Fibroblast of the aortic adventitia (primary cell): Measurements from ENCODE around the gene EDAR. TPM values are rescaled to one million over a fixed set of nuclear protein-coding genes. Genes with fewer than 3 reads are reported as not detected.

Source experiments
- DNase-seq: peaks from one replicate; pipeline ENCODE4 v3.0.0-alpha.2; 2010; ENCODE audit warnings: low read depth
- H3K4me3 ChIP-seq: 2 replicates; pipeline ENCODE4 v1.5.1; 2011; ENCODE audit warnings: low read depth, mild to moderate bottlenecking, control low read depth, low read length, moderate library complexity
- CTCF ChIP-seq: IDR thresholded peaks from 2 replicates; pipeline ENCODE4 v1.5.1; 2011; ENCODE audit warnings: mild to moderate bottlenecking, low read length, control low read depth, inconsistent platforms; ENCODE audit not compliant: insufficient read depth
- total RNA-seq: library from RNA; depleted of rRNA; stranded (reverse); fragments of >200 nt; gene quantifications from 2 replicates; pipeline ENCODE4 v1.2.3, GENCODE V29; 2012; ENCODE audit warnings: low replicate concordance

The EDAR gene
- total RNA-seq, 1 donor = not detected

GRCh38 chr2:108905176-108905575, 83.8 kb downstream of the EDAR start:
- no peak for TF ChIP-seq CTCF
- no peak for DNase-seq
- H3K4me3 ChIP-seq = no peak overlapping the region

DNA sequence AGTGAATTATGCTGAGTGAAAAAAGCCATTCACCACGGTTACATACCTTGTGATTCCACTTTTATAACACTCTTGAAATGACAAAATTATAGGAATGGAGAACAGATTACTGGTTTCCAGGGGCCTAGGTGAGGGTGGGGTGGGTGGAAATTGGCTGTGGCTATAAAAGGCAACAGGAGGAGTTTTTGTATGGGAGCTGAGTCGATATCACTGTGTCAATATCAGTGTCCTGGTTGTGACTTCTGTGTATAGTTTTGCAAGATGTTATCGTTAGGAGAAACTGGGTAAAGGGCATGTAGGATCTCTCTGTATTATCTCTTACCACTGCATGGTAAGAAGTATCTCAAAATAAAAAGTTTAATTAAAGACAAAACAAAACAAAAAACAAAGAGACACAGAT, 84.3 kb downstream of the EDAR start:
- no peak for DNase-seq
- H3K4me3 ChIP-seq = no peak overlapping the region
- no peak for TF ChIP-seq CTCF

DNA sequence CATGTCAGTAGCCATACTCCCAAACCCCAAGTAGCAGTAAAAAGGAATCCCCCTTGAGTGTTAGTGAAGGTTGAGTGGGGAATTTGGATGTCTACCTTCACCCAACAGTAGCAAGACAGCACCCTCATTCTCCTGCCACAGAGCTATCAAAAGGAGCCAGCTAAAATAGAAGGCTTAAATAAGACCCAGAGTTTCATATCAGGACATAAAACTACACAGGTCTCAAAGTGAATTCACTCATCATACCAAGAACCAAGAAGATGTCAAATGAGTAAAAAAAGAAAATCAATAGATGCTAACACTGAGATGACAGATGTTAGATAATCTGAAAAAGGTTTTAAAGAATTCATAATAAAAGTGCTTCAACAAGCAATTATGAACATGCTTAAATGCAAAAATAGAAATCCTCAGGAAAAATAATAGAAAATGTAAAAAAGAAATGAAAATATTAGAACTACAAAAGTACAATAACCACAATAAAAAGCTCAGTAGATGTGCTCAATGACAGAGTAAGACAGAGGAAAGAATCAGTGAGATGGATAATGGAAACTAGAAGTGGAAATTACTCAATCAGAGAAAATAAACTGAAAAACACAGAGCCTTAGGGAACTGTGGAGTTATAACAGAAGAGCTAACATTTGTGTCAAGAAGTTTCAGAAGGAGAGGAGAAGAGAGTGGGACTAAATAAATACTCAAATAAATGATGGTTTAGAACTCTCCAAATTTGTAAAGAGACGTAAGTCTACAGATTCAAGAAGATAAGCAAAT, 90.5 kb downstream of the EDAR start:
- no peak overlapping the region for H3K4me3 ChIP-seq
- no peak for DNase-seq
- no peak for TF ChIP-seq CTCF

GRCh38 chr2:108896741-108897140, 92.3 kb downstream of the EDAR start:
- no peak for DNase-seq
- no peak for TF ChIP-seq CTCF
- H3K4me3 ChIP-seq = no peak overlapping the region

DNA sequence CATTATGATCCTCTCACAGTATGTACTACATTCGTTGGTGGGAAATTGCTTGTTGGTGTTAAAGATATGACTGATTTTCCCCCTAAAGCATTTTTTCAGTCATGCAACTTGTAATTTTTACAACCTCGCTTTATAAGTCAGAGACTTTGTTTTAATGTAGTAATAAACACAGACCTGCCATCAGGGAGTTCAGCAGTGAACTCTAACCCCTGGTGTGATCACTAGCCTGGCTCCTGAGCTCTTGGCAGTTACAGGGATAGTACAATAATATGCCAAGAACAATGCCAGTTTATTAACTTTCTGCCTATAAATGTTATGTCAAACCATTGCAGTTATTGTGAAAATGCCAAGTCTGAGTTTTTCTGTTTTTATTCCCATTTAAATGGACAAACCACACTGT, 93.8 kb downstream of the EDAR start:
- DNase-seq = no peak
- no peak for TF ChIP-seq CTCF
- no peak overlapping the region for H3K4me3 ChIP-seq

- no peak for DNase-seq
- H3K4me3 ChIP-seq = no peak overlapping the region
- no peak for TF ChIP-seq CTCF
These were observed 94.3 kb downstream of the EDAR start for GRCh38 chr2:108894766-108895165.

- no peak for TF ChIP-seq CTCF
- no peak overlapping the region for H3K4me3 ChIP-seq
- DNase-seq = no peak
These were observed 95.7 kb downstream of the EDAR start for GRCh38 chr2:108893277-108893676.
